Liver (tissue), 9 donors: ENCODE results near the gene SCEL. TPM values are rescaled to one million over a fixed set of nuclear protein-coding genes. Genes with fewer than 3 reads are reported as not detected.

ENCODE experiments used
- DNase-seq: peaks from one replicate; pipeline ENCODE4 v3.0.0-alpha.2; 2017; ENCODE audit warnings: low spot score
- H3K27ac ChIP-seq, 2 donors: one replicate each; pipeline ENCODE4 v1.7.0; 2013; ENCODE audit warnings: inconsistent platforms in 2 of 2, low read length in 2 of 2, control low read depth in 1 of 2, low read depth in 1 of 2, mild to moderate bottlenecking in 1 of 2
- H3K27me3 ChIP-seq, 4 donors: one replicate each; pipeline versions ENCODE4 v1.6.1 to v1.7.0; 2013; ENCODE audit warnings: low read length in 3 of 4, inconsistent platforms in 1 of 4, mild to moderate bottlenecking in 1 of 4, moderate library complexity in 1 of 4; ENCODE audit not compliant: control insufficient read depth in 4 of 4, insufficient read depth in 4 of 4
- H3K36me3 ChIP-seq, 4 donors: one replicate each; pipeline versions ENCODE4 v1.6.1 to v1.7.0; 2013; ENCODE audit warnings: low read length in 3 of 4, mild to moderate bottlenecking in 3 of 4, low read depth in 1 of 4, moderate library complexity in 1 of 4; ENCODE audit not compliant: control insufficient read depth in 4 of 4, insufficient read depth in 3 of 4
- H3K4me1 ChIP-seq, 4 donors: one replicate each; pipeline versions ENCODE4 v1.6.1 to v1.7.0; 2013; ENCODE audit warnings: low read length in 3 of 4, mild to moderate bottlenecking in 3 of 4, moderate library complexity in 1 of 4; ENCODE audit not compliant: control insufficient read depth in 4 of 4, insufficient read depth in 4 of 4
- H3K4me3 ChIP-seq, 3 donors: one replicate each; pipeline versions ENCODE4 v1.6.1 to v1.7.0; 2013; ENCODE audit warnings: low read length in 3 of 3, control low read depth in 1 of 3, low read depth in 1 of 3, mild to moderate bottlenecking in 1 of 3
- H3K9ac ChIP-seq, 2 donors: one replicate each; pipeline ENCODE4 v1.7.0; 2013; ENCODE audit warnings: low read length in 2 of 2, mild to moderate bottlenecking in 2 of 2, moderate library complexity in 2 of 2, control low read depth in 1 of 2, low read depth in 1 of 2
- H3K9me3 ChIP-seq, 4 donors: one replicate each; pipeline versions ENCODE4 v1.6.1 to v1.7.0; 2013; ENCODE audit warnings: low read length in 3 of 4; ENCODE audit not compliant: control insufficient read depth in 4 of 4
- CTCF ChIP-seq: fragments of 150-350 bp; IDR thresholded peaks from 2 replicates; pipeline ENCODE4 v1.5.1; 2017; ENCODE audit warnings: improper control_type of control experiment, low read depth, low read length; ENCODE audit not compliant: missing input control
- EGR1 ChIP-seq, 2 donors: IDR thresholded peaks; 2 replicates each; pipeline ENCODE4 v1.6.1; 2016 to 2018; ENCODE audit warnings: antibody characterized with exemption in 2 of 2, low read depth in 2 of 2
- FOXA1 ChIP-seq: IDR thresholded peaks from 2 replicates; pipeline ENCODE4 v1.6.1; 2016; ENCODE audit warnings: antibody characterized with exemption
- FOXA2 ChIP-seq: IDR thresholded peaks from 2 replicates; pipeline ENCODE4 v1.6.1; 2016; ENCODE audit warnings: antibody characterized with exemption
- HNF4A ChIP-seq, 2 donors: conservative IDR thresholded peaks; 2 replicates each; pipeline ENCODE4 v1.6.1; 2016; ENCODE audit warnings: antibody characterized with exemption in 2 of 2, mild to moderate bottlenecking in 2 of 2
- HNF4G ChIP-seq: IDR thresholded peaks from 2 replicates; pipeline ENCODE4 v1.6.1; 2016; ENCODE audit warnings: antibody characterized with exemption
- JUND ChIP-seq, 2 donors: IDR thresholded peaks; 2 replicates each; pipeline ENCODE4 v1.6.1; 2016; ENCODE audit warnings: antibody characterized with exemption in 2 of 2
- MAX ChIP-seq: IDR thresholded peaks from 2 replicates; pipeline ENCODE4 v1.6.1; 2016; ENCODE audit warnings: antibody characterized with exemption
- NR2F2 ChIP-seq: IDR thresholded peaks from 2 replicates; pipeline ENCODE4 v1.6.1; 2016; ENCODE audit warnings: antibody characterized with exemption
- RAD21 ChIP-seq, 2 donors: IDR thresholded peaks; 2 replicates each; pipeline ENCODE4 v1.6.1; 2016; ENCODE audit warnings: antibody characterized with exemption in 2 of 2, mild to moderate bottlenecking in 2 of 2
- REST ChIP-seq: IDR thresholded peaks from 2 replicates; pipeline ENCODE4 v1.6.1; 2016; ENCODE audit warnings: antibody characterized with exemption, mild to moderate bottlenecking
- RXRA ChIP-seq, 2 donors: IDR thresholded peaks; 2 replicates each; pipeline ENCODE4 v1.6.1; 2017 to 2018; ENCODE audit warnings: antibody characterized with exemption in 2 of 2, mild to moderate bottlenecking in 1 of 2
- SP1 ChIP-seq: IDR thresholded peaks from 2 replicates; pipeline ENCODE4 v1.6.1; 2018; ENCODE audit warnings: antibody characterized with exemption, mild to moderate bottlenecking
- TAF1 ChIP-seq: conservative IDR thresholded peaks from 2 replicates; pipeline ENCODE4 v1.6.1; 2016; ENCODE audit warnings: antibody characterized with exemption, mild to moderate bottlenecking
- YY1 ChIP-seq: IDR thresholded peaks from 2 replicates; pipeline ENCODE4 v1.6.1; 2016; ENCODE audit warnings: antibody characterized with exemption, mild to moderate bottlenecking
- ZBTB33 ChIP-seq: IDR thresholded peaks from 2 replicates; pipeline ENCODE4 v1.6.1; 2016; ENCODE audit warnings: antibody characterized with exemption
- WGBS: extraction: QIAGEN DNeasy Blood & Tissue Kit; methylation state at CpG from one replicate; pipeline ENCODE4 v1.1.7; 2013; 5-methylcytosine and 5-hydroxymethylcytosine counted together
- polyA plus RNA-seq, 2 donors: library from polyadenylated mRNA; stranded (reverse) in 1 of 2; unstranded in 1 of 2; fragments of 200-250 nt in 1 of 2; fragments of >200 nt in 1 of 2; fragmentation: Nextera tagmentation in 1 of 2; extraction: Ambion mirVana in 1 of 2; gene quantifications; one replicate each; pipeline versions ENCODE4 v1.2.1 to v1.2.3, GENCODE V29; 2013 to 2015
- total RNA-seq, 2 donors: library from RNA; depleted of rRNA; stranded (reverse); fragments of >200 nt; gene quantifications; one replicate each; pipeline ENCODE4 v1.2.3, GENCODE V29; 2014
- donor health status: healthy.
- donor health status: healthy.
- donor health status: healthy.
- donor health status: healthy.
- donor health status: healthy.

The SCEL gene
- total and polyA plus RNA-seq, 4 donors: 0.02 TPM; not detected in 3

GRCh38 chr13:77497835-77498234 lies 37.7 kb upstream of the SCEL start:
- TF ChIP-seq HNF4G: no peak
- no peak for TF ChIP-seq RAD21 (IDR thresholded peaks at IDR 0.05)
- TF ChIP-seq NR2F2: no peak
- no peak for TF ChIP-seq SP1
- no peak for TF ChIP-seq JUND (IDR thresholded peaks at IDR 0.05)
- TF ChIP-seq YY1: no peak
- TF ChIP-seq REST: no peak
- no peak for TF ChIP-seq TAF1
- TF ChIP-seq HNF4A (conservative IDR thresholded peaks at IDR 0.05): no peak
- TF ChIP-seq EGR1 (IDR thresholded peaks at IDR 0.05; ENCODE audit: low read depth in 2 of 2): no peak
- TF ChIP-seq ZBTB33: no peak
- Histone ChIP-seq H3K27me3 (no peaks in the 10 kb centered on the region), H3K9me3 (no peaks in the 10 kb centered on the region), H3K36me3 (no peaks in the 10 kb centered on the region), H3K27ac (no peak overlapping the region), H3K4me3 (no peak overlapping the region), H3K4me1 (no peaks in the 10 kb centered on the region), H3K9ac (no peak overlapping the region)
- no peak for DNase-seq

- Histone ChIP-seq H3K4me3 (no peak overlapping the region), H3K27me3 (no peaks in the 10 kb centered on the region), H3K9ac (no peak overlapping the region), H3K9me3 (no peaks in the 10 kb centered on the region), H3K27ac (no peak overlapping the region), H3K36me3 (no peaks in the 10 kb centered on the region), H3K4me1 (no peaks in the 10 kb centered on the region)
- TF ChIP-seq REST (no peak), RAD21 (IDR thresholded peaks at IDR 0.05) (no peak), FOXA1 (no peak), FOXA2 (no peak), RXRA (IDR thresholded peaks at IDR 0.05) (no peak), TAF1 (no peak), ZBTB33 (no peak), MAX (no peak), HNF4G (no peak), JUND (IDR thresholded peaks at IDR 0.05) (no peak), YY1 (no peak), NR2F2 (no peak), CTCF (no peak)
- WGBS: 67% methylated on average over 4 of the region's 4 CpGs
- DNase-seq: no peak
Measured at GRCh38 chr13:77502104-77502720, 33.3 kb upstream of the SCEL start.
